Lung microvascular endothelial cell (primary cell): ENCODE data around the gene SLC22A1. TPM values are rescaled to one million over a fixed set of nuclear protein-coding genes. Genes with fewer than 3 reads are reported as not detected.
"Not testable (repeated sequence)": the region's sequence is repeated elsewhere in the genome, so short reads cannot be mapped to it uniquely, and the experiment has no call there.

Experiments used
- DNase-seq, 2 donors: peaks; one replicate each; pipeline versions ENCODE4 v3.0.0 to v3.0.0-alpha.2; 2010; ENCODE audit warnings: low read depth in 2 of 2
- total RNA-seq: library from RNA; depleted of rRNA; stranded (reverse); fragments of >200 nt; gene quantifications from 2 replicates; pipeline ENCODE4 v1.2.1, GENCODE V29; 2014

Gene SLC22A1
- total RNA-seq = not detected in 2 replicates

GRCh38 chr6:160121558-160121957, at the start of gene SLC22A1:
Gene SLC22A1 (plus strand): TSS chr6:160121815. CDS start chr6:160121936, 121 bp downstream.
- no peak for DNase-seq

- DNase-seq = no peak
Measured at GRCh38 chr6:160073272-160073671, 48.3 kb upstream of the SLC22A1 start.

DNA sequence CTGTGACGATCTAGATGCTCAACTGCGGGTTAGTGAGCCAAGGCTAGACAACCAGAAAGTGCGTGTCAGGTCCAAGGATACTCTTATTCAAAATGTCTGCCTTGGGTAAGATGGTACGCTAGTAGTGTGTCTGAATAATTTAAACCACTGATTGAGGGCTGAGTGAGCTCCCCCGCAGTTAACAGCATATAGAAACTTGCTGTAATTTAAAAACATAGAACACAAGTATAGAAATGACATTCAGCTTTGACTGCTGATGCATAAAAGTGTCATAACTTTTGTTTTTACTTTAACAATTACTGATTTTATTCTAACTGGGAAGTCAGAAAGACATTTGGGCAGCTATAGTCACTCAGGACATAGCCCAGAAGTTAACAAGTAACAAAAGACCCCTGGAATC, 45.6 kb upstream of the SLC22A1 start:
- DNase-seq = no peak

DNA sequence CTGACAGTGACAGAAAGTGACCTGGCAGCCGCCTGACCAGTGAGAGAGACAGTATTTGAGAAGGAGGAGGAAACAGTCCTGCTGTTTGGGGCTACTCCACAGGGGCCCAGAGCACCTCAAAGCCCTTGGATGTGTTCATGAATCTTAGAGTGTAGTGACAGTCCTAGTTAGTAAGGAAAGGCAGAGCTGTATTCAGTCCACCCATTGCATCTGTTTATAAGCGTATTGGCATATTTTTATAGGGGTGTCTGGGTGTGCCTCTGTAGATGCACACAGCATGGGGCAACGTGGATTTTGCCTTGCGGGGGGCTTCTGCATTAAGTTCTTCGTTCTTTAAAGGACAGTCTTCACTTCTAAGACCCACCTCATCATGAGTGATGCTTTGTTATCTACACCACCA, 44.6 kb upstream of the SLC22A1 start:
- DNase-seq = no peak

GRCh38 chr6:160077526-160077925, 44.1 kb upstream of the SLC22A1 start:
- DNase-seq = no peak

GRCh38 chr6:160078883-160079685, 42.5 kb upstream of the SLC22A1 start:
- DNase-seq = no peak

DNA sequence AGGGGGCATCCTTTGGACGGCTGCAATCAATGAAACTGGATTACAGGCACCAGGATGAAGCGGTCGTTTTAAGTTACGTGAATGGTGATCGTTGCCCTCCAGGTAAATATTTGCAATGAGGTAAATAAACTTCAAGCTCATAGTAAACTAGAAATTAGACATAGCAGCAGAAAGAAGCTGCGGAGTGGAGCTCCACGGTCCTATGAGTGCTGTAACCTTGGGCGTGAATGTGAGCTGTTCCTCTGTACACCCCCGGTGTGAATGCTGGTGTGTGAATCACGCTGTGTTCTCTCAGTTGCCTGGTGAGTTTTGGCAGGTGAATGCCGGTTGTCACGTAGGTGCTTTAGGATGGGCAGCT, 42.0 kb upstream of the SLC22A1 start:
- no peak for DNase-seq

- DNase-seq = no peak
Measured at GRCh38 chr6:160080097-160080496, 41.5 kb upstream of the SLC22A1 start.

- no peak for DNase-seq
Measured at GRCh38 chr6:160081398-160081797, 40.2 kb upstream of the SLC22A1 start.

DNA sequence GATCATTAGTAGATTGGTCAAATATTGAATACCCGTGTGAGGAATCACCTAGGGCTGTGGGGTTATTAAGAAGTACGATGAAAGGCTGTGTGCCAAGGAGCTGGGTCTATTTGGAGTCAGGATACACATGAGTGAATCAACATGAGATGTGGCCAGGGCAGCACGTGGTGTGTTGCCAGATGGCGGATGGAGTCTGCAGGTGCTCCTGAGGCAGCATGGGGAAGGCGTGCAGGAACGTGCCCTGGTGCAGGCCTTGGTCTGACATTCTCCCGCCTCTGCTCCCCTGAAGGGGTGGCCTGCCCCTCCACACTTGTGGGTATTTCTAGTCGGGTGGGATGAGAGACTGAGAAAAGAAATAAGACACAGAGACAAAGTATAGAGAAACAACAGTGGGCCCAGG, 39.0 kb upstream of the SLC22A1 start:
- no peak for DNase-seq

GRCh38 chr6:160084198-160084776, 37.3 kb upstream of the SLC22A1 start:
- DNase-seq = no peak

DNA sequence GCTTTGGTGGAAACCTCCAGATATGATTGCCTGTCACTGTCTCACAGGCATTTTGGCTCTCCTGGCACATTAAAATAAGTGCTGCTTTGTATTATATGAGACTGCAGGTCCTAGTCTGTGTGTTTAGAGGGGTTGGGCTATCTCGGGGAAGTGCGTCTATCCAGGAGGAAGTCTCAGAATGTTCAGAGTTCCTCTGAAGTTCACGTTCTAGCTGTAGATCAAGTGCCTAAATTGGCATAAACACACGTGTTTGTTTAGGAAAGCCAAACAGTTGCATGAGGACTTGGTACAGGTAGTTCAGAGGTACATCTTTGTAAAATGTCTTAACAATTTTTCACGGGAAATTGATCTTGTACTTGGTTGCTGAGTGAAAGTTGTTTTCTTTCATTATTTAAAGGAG, 36.4 kb upstream of the SLC22A1 start:
- DNase-seq = no peak

DNA sequence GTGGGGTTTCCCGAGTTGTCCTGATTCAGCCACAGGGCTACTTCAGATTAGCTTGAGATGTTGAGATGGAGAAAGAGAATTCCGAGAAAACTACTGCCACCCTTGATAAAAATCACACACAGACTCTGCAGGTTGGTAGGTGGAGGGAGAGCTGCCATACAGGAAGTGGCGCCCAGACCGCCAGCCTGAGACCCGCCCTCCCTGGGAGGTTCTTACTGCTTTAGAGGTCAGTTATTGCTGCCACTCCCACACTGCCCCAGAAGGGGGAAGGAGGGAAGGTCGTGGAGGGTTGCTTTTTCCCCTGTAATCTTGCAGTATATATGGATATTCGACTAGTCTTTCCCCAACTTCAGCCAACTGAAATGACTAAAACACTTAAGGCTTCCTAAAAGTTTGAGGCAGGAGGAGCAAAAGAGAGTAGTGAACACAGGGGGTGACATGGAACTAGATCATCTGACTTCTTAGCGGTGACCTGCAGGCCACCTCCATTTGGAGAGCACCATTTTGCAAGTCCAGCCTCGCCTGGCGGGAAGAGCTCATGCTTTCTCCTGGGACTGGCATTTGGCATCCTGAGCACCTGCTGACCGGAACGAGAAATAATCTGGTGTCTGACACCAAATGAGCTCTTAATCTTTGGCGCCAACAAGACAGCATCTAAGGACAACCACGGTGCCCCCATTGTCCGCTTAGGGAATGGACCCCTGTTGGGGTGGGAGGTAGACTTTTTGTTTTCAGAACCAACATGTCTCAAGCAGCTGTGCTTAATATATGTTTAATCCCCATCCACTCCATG, 35.7 kb upstream of the SLC22A1 start:
- DNase-seq = no peak

- DNase-seq = no peak
Measured at GRCh38 chr6:160086754-160087153, 34.9 kb upstream of the SLC22A1 start.

DNA sequence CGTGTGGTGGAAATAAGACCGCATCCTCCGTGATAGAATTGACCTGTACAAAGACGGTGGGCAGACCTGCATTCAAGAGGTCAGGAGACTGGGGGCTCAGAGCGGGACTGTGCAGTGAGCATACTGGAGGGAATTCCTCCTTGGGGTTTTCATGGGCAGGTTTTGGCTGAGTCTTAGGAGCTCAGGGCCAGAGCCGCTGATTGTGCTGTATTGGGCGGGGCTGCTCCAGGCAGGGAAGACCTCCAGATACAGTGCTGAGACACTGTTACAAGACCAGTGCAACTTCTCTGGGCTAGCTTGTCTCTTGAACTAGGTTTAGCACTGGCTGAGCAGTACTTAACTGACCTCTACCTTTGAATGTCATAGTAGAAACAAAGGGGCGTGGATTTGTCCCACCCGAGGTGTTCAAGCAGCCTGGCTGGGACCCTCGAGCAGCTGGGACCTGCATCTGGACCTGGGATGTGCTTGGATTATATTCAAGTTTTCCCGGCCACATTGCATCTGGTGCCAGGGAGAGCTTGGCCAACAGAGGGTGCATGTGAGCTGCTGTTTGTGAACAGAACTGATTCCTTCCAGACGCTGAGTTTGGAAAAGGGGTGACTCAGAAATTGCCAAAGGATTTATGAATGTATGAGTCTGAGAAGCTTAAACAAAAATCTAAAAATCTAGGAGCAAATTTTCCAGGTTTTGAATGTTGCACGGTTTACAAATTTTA, 33.4 kb upstream of the SLC22A1 start:
- DNase-seq = peak; percentile 45 to 69

DNA sequence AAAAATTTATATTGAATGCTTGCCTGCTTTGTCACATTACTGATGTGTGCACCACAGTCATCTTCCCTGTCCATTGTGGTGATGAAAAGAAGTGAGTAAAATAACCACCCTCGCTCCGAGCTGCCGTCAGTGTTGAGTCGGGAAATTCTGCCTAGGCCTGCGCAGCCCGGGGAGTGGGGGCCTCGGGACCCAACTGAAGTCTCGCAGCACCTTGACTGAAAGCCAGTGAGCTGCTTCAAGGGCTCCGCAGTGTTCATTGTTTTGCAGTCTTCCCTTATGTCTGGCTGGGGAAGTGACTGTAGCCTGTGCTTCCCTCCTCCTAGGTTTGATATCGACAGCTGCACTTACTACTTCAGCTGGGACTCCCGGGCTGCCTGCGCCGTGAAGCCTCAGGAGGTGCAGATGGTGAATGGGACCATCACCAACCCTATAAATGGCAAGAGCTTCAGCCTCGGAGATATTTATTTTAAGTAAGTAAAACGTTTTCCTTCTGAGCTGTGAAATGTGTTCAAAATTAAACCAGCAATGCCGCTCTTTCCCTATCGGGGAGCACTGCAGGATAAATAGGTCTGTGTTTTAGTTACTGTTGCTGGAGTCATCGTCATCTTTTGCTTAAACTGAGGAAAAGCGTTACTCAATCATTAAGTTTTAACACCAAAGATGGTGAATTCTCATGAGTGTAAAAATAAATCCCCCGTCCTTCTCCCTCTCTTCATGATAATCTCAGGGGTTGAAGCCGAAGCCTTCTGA, 32.7 kb upstream of the SLC22A1 start:
- DNase-seq = no peak

GRCh38 chr6:160089534-160089897, 32.1 kb upstream of the SLC22A1 start:
- DNase-seq = no peak

DNA sequence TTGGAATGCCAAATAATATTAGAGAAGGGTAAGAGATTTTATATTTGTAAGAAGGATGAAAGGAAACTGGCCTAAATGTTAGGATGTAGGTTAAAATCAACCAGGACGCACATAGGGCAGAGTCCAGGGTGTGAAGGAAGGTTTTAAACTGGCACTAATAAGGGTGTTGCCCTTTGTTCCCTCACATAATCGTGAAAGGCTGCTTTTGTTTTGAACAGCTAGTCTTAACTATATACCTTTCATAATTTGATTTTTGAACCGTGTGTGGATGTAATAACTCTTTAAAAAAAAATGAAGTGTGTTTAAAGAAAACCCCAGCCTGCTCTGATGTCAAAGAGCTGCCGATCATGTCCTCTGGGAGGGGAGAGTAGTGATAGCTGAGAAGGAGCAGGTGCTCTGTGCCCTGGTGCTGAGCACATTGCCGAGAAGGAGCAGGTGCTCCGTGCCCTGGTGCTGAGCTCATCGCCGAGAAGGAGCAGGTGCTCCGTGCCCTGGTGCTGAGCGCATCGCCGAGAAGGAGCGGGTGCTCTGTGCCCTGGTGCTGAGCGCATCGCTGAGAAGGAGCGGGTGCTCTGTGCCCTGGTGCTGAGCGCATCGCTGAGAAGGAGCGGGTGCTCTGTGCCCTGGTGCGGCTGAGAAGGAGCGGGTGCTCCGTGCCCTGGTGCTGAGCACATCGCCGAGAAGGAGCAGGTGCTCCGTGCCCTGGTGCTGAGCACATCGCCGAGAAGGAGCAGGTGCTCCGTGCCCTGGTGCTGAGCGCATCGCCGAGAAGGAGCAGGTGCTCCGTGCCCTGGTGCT, 31.0 kb upstream of the SLC22A1 start:
- DNase-seq = not testable (repeated sequence)

DNA sequence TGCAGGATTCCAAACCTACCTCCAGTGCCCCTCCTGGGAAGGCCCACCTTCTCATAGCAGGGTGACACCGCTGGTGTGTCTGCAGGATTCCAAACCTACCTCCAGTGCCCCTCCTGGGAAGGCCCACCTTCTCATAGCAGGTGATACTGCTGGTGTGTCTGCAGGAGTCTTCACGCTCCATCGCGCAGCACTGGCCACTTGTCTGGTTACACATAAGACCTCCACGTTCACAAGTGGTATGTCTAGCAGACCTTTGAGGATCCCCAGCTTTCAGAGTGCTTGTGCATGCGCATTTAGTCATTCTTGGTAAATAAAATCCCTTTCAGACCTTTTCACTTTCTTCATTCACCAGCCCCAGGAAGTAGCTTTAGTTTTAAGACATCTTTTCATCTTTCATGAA, 29.4 kb upstream of the SLC22A1 start:
- not testable (repeated sequence) for DNase-seq

- no peak for DNase-seq
Measured at GRCh38 chr6:160092602-160093001, 29.0 kb upstream of the SLC22A1 start.
